Activated CD8-positive, alpha-beta memory T cell treated with anti-CD3 and anti-CD28 coated beads, Interleukin-2, amount 50 U/mL, for 4 hours (primary cell): ENCODE results near the gene NEK6.

ENCODE experiments used
- DNase-seq: peaks from one replicate; pipeline ENCODE4 v3.0.0-alpha.2; 2020

The NEK6 gene

DNA sequence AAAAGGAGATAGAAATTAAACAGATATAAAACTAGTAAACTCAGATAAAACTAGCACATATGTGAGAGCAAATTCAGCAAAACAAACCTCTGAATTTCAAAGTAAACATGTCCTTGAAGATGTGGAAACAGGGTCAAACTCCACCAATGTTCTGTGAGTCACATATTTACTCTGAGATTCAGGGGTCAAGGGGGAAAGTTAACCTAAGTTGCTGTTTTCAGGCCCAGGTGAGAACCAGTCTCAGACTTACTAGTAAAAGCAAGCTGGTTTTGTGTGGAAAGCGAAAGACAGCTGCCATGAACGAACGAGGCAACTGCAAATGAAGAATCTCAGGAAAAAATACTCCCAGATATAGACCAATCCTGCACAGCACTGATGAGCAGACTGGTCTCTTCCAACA lies 128.5 kb downstream of the NEK6 start:
- DNase-seq = no peak

DNA sequence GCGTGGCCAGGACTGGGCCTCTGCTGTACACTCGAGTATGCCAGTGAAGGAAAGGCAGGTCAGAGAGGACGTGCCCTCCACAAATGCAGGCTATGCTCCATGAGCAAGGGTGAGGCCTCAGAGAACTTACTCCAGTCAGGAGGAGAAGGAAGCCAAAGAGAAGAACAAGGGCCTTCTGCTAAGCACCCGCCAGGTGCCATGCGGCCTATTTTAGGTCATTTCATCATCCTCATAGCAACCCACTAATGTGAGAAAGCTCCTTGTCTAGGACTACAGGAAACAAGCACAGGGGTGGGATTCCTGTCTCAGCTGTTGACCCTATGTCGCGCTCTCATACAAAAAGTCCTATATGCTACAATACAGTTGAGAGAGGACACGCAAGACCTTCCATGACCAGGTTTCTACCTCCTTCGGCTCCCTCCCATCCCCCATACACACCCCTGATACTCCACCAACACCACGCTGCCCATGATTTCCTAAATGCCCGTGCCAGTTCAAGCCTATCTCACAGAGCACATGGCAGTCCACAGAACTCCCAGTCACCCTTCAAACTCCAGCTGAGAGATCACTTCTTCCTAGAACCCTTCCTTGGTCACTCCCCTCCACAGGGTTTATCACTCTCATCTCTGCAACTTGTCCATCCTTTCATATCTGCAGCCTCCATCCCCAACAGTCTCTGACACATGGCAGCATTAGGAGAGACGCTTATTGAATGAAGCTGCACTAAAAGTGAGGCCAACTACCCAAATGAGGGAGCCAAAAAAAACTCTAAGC lies 130.7 kb downstream of the NEK6 start:
- DNase-seq = no peak

DNA sequence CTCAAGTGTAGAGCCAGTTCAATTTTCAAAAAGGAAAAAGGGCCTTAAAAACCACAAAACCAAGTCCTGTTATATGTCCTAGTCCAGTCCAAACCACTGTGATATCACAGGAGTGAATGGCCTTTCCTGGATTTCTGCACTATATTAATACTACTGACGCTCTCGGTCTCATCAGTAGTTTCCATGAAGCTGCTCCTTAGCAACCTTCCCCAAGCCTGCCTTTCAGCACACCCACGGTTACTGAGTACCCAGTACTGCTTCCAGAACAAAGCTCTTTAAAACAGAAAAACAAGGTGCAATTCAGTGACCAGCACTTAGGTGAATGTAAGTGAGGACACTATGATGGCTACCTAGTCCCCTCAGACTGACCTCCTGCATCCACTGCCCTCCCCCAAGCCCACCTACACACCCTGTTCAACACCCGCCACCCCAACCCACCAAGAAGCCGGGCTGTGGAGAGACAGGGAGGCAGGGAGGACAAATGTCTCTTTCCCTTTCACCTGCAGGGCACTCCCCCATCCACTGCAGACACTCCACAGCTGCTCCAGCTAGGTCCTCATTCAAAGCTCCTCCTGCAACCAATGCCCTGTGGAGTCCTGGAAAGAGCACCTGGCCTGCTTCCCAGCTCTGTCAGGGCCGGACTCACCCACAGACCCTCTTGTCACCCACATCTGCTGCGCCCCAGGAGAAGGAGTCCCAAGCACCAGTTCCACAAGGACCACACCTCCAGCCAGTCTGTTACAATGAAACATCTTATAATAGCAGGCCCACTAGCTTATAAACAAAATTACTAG lies 131.6 kb downstream of the NEK6 start:
- no peak for DNase-seq

DNA sequence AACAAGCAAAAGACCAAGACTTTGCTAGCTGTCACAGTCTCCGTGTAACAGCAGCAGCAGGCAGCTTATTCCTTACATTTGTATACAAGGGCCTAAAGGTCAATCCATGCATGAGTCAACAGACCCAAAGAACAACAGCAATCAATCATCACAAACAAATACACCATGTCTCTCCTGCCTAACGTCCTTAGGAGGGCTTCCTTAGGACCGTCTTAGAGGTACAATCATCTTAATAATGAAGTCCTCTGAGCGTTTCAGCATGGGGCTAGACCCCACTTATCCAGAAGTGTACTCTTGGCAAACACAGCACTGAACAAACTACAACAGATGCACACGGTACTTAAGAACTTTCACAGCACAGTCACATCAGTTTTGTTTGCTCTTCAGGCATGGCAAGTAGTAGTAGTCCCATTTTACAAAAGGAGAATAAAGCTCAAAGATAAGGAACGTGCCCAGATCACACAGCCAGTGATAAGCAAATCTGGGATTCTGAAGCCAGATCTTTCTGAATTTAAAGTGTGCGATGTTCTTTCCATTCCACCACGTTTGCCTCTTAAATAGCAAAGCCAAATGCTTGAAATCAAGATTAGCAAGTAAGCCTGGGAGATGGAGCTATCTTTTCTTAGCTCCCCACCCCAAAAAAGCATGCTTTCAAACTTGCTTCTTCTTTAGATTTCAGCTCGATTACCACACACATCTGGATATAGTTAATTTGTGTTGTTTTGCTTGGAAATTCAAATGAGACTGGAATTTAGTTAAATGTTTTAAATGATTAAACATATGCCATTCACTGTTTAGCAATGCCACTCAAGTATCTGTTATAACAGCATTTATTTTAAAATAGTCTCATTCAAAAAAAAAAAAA lies 133.3 kb downstream of the NEK6 start:
- no peak for DNase-seq

DNA sequence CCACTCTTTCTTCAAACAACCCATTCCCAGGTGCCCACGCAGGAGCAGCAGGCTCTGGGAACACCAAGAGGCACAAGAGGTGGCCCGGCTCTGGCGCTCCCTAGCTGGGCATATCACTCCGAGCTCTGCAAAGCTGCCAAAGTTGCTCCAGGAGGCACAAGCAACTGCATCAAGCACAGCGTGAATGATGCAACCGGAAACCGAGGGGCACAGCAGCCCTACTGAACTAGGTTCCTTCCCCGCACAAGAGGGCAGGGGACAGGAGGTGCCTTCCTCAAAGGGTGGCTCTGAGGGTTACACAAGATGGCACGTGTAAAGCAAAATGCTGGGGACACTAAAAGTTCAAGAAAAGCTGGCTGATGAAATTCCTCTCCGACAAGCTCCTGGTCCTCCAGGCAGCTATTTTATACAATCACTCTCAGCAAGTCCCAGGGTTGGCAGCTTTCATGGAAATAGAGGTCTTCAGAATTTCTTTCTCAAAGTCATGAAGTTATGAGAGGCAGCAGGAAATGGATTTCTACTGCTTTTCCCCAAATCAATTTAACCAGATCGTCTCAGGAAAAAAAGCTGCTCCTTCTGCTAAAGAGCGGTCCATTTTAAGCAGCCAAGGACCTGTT lies 134.6 kb downstream of the NEK6 start:
- DNase-seq = no peak

DNA sequence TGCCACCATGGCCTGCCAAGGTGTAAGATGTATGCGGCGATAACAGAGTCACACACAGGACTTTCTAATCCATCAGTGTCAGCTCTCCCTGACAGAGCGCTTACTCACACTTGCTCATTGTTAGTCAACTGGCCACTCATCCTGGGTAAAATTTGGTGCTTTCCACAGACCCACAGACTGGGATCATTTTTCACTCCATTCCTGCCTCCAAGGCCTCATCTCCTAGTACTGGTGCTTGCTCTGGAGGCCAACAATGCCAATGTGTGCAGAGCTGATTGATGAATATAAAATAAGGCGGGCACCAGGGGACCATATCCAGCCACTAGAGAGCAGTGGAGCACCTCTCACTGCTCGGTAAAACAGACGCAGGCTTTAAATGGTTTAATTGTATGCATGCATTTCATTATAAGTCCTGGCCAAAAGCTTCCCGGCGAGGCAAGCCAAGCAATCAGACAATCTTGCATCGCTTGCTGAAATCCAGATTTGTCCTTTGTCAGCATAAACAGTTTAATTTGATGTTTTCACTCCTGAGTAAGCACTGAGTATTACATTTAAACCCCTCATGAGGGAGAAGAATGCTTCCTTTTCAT lies 135.2 kb downstream of the NEK6 start:
- DNase-seq = no peak

DNA sequence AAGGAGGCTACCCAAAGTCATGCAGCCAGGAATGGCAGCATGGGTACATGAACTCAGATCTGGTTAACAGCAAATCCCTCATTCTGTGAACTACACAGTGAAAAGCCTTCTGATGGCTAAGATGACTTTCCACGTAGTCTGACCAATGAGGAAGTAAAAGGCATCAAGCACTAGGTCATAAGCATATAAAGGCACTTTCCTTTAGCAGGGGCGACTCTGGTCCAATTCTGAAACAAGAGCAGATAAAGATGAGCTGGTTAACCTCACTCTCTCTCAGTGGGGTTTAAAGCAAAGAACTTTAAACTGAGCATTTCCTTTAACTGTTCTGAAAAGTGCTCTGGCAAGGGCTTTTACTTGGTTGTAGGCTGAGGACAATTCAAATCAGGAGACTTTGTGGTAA lies 136.4 kb downstream of the NEK6 start:
- no peak for DNase-seq

DNA sequence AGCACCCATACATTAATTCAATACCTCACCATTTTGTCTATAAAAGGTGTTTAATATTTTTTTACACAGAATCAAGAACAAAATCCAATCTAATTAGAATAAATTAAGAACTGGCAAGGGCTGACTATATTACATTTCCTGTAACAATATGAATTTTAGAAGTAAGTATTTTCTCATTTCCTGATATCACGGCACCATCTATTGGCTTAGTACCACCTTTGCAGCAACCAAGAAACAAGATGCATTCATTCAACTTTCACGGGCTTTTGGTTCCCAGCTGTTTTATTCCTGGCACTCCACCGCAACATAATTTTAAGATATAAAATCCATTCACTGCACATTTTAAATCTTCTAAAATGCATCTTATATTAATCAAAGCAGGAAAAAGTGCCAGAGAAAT lies 136.8 kb downstream of the NEK6 start:
- no peak for DNase-seq

DNA sequence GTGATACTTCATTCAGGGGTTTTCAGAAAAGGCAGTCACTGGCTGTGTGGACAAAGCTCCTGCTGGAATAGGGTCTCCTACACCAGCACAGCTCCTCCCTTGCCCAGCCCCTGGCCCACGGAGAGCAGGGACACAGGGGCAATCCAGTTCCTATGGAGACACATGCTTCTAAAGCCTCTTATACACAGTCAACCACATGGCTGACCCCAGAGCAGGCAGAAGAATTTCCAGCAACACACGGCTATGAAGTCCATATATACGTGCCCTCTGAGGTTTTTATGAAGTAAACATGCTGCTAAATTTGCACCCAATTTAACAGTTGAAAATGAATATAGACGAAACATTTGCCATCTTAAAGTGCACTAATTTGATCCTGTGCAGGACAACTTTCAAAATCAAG lies 138.1 kb downstream of the NEK6 start:
- no peak for DNase-seq

DNA sequence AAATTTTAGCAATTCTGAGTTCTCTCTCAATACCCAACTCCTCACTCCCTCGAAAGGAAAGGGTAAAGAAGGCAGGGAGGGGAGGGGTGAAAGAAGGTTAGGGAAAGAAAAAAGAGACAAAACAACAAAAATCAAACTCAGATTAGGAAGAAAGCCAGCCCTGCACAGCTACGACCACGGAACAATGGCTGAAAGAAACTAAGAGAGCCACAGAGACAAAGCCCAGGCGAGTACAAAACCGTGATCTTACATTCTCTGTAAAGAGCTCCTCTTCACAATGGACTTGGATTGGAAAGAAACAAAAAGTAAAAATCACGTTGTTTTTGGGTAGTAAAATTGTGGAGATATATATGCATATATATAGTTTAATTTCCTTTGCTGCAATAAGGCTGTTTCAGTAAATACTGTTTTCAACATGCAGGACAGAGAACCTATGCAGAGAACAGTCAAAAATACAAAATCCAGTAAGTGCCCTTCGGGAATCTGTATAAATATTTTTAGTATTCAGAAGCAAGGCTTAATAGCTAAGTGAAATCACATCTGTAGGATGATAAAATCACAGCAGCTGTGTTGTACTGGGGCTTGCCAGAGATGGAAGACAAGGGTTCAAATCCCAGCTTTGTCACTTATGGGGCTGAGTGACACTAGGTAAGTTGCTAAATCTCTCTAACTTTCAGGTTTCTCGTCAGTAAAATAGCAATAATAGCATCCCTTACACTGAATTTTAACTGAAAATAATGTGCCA lies 140.6 kb downstream of the NEK6 start:
- no peak for DNase-seq

DNA sequence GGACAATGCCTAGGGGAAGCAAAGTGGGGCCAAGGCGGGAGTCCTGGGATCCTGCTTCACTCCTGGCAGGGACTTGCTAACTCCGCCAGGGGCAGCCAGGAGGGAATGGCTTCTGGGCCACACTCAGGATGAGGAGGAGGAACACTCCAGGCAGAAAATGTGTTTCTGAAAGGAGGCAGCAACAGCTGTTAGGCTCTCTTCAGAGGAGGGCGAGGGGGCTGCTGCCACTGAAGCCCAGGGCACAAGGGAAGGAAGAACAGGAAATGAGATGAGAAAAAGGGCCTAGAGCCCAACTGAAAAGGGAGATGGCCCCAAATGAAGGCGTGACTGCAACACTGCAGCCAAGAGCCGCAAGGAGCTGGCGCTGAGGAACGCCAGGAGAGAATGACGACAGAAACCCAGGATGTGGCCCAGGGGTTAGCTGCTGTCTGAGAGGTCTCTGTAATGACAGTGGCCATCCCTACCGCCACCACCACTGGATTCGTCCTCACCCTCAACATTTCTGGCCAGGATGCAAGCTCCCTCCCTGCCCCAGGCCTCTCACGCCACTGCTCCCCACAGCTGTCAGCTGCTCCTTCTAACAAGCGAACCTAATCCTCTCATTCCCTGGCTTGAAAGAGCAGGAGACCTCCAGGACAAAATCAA lies 141.7 kb downstream of the NEK6 start:
- no peak for DNase-seq

DNA sequence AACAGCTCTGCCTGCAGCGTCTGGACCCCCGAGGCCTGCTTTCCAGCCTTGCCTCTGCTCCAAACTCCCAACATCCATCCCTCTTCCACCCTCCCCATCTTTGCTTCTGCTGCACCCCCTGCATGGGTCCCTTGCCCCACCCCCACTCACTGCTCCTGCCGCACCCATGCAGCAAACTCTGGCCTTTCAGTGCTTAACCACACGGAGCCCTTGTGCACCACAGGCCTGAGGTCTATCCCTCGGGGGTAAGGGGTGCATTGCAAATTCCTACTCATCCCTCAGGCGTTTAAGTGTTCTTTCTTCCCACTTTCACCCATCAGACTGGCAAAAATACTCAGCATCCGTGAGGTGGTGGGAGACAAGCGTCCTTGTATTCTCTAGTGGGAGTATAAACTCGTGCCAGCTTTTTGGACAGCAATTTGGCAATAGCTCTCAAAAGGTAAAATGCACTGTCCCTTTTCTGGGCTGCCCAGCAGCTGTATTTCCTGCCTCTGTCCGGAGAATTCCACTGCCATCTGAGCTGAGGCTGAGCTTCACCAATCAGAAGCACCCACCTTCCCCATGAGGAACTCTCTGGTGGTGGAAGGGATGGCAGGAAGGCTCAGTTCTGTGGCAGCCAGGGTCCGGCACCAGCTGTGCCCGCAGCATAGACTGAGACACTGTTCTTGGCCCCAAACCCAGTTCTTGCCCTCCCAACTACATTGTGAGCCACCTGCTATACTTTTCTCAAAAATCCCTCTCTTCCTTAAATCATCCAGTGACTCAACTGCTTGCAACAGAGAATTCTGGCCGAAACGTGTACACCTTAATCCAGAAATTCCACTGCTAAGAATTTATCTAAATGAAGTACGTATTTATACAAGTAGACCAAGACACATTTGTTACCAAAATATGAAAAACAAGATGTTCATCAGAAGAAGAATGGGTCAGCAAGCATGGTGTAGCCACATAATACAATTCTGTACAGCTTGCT lies 142.5 kb downstream of the NEK6 start:
- no peak for DNase-seq
